HG03354 (cell line): ENCODE results near the gene PLEKHA8.

ENCODE experiments used
- ATAC-seq: cut with Tn5 transposase; IDR thresholded peaks from one replicate; pipeline ENCODE4 v1.9.1; 2021; ENCODE audit warnings: mild to moderate bottlenecking; ENCODE audit not compliant: unreplicated experiment, poor library complexity, severe bottlenecking

PLEKHA8 gene

DNA sequence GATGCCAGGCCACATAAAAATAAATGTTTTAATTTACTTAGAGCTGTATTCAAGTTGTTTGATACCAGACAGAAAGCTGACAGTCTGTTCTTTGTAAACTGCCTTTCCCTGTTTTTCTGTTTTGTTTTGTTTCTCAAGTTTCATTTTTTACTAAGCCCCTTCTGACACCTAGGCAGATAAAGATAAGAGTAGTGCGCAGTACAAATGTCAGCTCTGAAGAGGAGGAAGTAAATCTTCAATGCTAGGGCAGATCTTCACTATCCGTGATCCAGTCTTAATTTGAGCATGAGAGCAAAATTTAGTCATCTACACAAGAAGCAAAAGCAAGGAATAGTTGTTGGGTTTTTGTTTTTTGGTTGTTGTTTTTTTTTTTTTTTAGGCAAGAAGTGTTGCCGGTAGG is 133.9 kb downstream of the PLEKHA8 start:
- no peak for ATAC-seq

DNA sequence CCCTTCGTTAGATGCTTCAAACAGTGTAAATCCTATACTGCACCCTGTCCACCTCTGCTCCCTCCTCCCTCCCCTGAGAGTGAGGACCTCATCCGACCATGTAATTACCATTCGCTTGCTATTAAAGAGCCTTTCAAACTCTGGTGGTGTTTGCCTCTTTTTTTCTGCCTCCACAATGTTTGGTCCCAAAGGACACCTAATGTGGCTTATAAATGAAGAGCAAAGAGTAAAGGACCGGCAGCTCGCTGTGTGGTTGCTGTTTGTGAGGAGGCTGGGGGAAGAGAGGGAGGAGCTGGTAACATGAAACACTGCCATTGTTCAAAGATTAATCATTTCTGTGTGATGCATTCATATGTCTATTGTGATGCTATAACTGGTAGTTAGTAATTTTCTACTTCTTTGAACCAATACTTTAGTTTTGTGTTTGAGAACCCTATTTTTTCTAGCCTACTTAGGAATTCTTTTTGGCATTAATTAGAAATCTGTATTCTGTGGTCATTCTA is 134.5 kb downstream of the PLEKHA8 start:
- peak; percentile 48 for ATAC-seq

DNA sequence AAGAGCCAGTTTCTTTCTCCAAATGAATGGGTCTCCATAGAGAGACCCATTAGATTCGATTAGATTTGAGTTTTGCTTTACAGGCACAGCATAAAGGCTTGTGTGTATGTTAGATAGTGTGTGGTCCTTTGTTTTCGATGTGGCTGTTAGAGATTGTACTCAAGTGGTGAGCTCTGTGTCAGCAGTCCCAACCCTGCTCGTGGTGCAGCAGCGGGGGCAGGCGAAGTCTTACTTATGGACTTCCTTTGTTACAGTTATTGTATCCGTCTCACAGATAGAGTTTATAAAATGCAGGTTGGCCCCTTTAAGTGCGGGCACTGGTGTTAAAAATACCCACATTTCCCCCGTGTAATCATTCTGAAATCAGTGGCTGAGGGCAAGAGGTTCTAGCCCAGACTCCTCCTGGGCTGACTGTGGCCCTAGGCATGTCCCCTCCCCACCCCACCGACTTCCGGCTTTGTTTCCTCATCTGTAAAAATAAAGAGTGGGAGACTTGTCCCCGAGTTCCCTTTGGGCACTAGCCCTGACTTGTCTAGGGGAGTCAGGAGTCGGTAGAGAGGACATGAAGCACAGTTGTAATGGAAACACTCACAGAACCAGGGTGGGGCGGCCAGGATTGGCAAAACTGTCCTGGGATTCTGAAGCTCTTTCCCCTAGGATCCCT is 135.2 kb downstream of the PLEKHA8 start:
- peak; percentile 55 for ATAC-seq

GRCh38 chr7:30164567-30164966 is 136.4 kb downstream of the PLEKHA8 start:
- ATAC-seq: peak; percentile 26

DNA sequence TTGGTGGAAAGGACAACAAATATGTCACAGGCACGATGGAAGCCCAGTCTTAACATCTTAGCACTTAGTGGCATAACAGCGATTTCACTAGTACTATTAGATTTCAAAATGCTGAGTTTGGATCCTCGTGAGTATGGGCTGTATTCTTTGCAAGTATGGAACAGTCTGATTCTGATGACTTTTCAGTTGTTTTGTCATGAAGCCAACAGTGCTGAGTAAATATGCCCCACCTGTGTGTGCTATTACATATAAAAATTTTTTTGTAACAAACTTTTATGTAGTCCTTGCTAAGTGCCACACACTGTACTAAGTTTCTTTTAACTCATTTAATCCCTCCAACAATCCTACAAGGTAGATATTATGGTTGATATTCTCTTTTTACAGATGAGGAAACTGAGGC is 137.4 kb downstream of the PLEKHA8 start:
- no peak for ATAC-seq

DNA sequence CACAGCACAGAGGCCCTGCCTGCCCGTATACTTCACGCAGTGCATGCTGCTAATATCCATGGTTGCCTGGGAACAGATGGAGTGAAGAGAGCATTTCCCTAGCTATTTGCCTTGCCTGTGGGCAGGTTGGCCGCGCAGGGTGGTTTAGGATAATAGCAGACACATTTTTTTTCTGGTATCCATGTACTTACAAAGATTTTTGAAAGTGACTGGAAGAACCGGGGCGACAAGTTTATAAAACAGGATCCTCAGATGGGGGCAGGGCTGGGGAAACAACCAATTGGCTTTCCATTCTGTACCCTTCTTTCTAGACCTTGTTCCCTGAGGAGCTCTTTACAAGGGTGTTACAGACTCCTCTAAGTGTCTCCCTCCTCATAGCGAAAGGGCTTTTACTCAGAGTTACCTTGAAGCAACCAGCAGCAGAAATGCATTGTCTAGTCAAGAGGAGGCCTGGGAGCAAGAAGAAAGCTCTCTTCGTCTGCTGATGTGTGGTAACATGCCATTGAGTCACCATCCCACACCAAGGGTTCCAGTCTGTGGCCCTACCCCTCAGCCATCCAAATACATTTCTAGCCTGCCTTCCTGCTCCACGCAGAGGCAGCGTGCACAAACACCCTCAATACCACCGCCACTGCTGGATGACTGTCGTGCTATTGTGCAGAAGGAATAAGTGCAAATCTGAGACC is 138.1 kb downstream of the PLEKHA8 start:
- no peak for ATAC-seq

DNA sequence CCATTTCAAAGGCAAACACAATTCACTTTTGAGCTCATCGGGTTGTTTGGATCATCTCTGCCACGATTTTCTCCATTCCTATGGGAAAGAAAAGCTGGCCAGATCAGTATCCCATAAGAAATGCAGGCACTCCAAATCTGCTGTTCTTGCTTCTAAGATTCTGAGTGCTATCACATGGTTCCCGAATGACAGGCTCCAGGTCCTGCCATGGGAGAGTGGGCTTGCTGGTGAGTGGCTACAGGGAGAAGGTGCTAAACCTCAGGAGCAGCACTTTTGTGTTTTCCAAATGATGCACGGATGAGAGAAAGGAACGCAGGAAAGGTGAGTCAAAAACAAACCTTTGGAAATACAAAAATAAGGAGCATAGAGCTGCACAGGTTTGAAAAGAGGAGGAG is 138.6 kb downstream of the PLEKHA8 start:
- no peak for ATAC-seq

DNA sequence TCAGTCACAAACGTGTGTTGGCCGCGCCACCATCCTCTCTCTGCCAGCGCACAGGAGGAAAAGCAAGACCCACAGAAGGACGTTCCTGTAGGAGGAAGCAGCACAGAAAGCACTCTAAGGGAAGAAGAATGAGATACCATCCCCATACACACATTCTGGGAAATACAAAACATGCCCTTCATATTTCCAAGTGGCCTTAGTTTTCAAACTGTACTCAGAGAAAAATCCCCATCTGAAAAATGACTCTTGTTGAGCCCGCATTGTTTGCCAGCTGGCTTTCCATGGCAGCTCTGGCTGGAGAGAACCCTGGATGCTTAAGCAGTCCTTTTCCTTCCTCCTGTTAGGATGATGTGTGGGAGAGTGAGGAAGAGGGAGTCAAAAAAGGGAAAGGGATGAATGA is 139.7 kb downstream of the PLEKHA8 start:
- no peak for ATAC-seq

GRCh38 chr7:30168835-30169573 is 140.8 kb downstream of the PLEKHA8 start:
- ATAC-seq: no peak

DNA sequence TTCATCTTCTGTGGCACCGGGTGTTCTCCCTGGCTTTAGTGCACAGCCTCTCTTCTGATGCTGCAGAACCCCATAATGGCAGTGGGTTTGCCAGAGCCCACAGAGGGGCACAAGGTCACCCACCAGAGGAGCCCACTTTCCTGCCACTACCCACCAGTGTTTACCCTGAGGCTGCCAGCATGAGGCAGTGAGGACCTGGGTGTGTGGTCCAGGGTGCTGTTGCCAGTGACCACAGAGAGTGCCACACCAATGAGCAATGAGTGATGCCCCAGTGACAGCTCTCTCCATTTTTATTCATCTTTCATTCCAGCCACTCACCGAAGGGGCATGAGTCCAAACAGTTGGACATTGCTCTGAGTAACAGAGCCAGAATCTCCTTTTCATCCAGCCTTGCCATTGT is 141.4 kb downstream of the PLEKHA8 start:
- no peak for ATAC-seq

- no peak for ATAC-seq
Observed at GRCh38 chr7:30170476-30171205, 142.4 kb downstream of the PLEKHA8 start.

GRCh38 chr7:30171766-30172447 is 143.7 kb downstream of the PLEKHA8 start:
- ATAC-seq: no peak

- ATAC-seq: no peak
Observed at GRCh38 chr7:30172451-30172850, 144.2 kb downstream of the PLEKHA8 start.

GRCh38 chr7:30173058-30173897 is 145.1 kb downstream of the PLEKHA8 start:
- ATAC-seq: no peak

- no peak for ATAC-seq
Observed at GRCh38 chr7:30175180-30175579, 147.0 kb downstream of the PLEKHA8 start.

GRCh38 chr7:30175636-30176147 is 147.5 kb downstream of the PLEKHA8 start:
- ATAC-seq: no peak

DNA sequence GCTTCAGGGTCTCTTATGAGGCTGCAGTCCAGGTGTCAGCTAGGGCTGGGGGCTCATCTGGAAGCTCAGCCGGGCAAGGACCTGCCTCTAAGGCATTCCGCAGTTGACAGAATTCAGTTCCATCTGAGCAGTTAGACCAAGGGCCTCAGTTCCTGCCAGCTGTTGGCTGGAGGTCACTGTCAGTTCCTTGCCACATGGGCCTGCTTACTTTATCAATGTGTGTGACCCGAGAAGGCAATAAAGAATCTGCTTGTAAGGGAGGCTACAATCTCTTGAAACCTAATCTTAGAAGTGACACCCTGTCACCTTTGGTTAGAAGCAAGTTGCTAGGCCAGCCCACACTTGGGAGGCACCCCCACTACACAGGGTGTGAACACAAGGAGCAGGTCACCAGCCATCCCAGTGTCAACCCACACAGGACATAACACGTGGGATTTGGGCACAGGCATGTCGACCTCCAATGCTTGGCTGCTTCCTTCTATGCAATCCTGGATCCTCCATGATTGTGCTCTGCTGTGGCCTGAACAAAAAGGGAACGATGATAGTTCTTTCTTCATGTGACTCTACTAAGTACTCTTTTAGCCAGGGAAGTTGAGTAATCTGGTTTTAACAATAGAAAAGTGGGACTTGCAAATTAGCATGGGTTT is 148.4 kb downstream of the PLEKHA8 start:
- peak; percentile 57 for ATAC-seq

- ATAC-seq: no peak
Observed at GRCh38 chr7:30177186-30177585, 149.0 kb downstream of the PLEKHA8 start.
